ENCODE results near the gene HGFAC. TPM values are rescaled to one million over a fixed set of nuclear protein-coding genes. Genes with fewer than 3 reads are reported as not detected.

Gene HGFAC
- total RNA-seq, 1 donor from 2014 or later = 0.35 TPM

GRCh38 chr4:3439391-3439790 lies 2.4 kb upstream of the HGFAC start:
- Mint-ChIP-seq H3K36me3 (ENCODE audit: low read depth) (no peaks in the 10 kb centered on the region), H3K9me3 (ENCODE audit: low read depth) (no peaks in the 10 kb centered on the region), H3K27me3 (ENCODE audit: low read depth) (no peaks in the 10 kb centered on the region), H3K27ac (ENCODE audit: unreplicated experiment) (no peak overlapping the region), H3K4me3 (ENCODE audit: unreplicated experiment) (no peak overlapping the region), H3K4me1 (ENCODE audit: low read depth) (peaks cover 6% of the 10 kb centered on the region)
- no peak for TF ChIP-seq CTCF (IDR thresholded peaks at IDR 0.05)
- no peak for DNase-seq (ENCODE audit: low spot score)

DNA sequence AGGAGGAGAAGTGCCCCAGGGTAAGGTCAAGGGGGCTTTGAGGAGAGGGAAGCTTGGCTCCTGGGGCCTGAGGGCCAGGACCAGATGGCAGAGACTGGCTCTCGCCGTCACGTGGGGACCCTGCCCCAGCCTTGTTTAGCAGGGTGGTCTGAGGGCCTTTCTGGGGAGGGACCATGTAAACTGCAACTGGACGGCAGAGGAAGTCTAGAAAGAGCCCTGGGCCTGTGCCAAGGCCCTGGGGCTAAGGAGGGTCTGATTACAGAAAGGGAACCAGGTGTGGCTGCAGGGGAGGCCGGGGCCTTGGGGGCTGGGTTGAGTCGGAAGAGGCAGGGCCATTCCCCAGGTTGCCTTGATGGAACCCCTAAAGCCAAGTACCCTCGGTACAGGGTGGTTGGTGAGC lies 1.8 kb upstream of the HGFAC start:
- no peak overlapping the region for H3K4me3 Mint-ChIP-seq (ENCODE audit: unreplicated experiment)
- peaks cover 6% of the 10 kb centered on the region for H3K4me1 Mint-ChIP-seq (ENCODE audit: low read depth)
- no peak for DNase-seq (ENCODE audit: low spot score)
- no peaks in the 10 kb centered on the region for H3K9me3 Mint-ChIP-seq (ENCODE audit: low read depth)
- no peaks in the 10 kb centered on the region for H3K27me3 Mint-ChIP-seq (ENCODE audit: low read depth)
- H3K36me3 Mint-ChIP-seq (ENCODE audit: low read depth) = no peaks in the 10 kb centered on the region
- no peak for TF ChIP-seq CTCF (IDR thresholded peaks at IDR 0.05)
- H3K27ac Mint-ChIP-seq (ENCODE audit: unreplicated experiment) = no peak overlapping the region

DNA sequence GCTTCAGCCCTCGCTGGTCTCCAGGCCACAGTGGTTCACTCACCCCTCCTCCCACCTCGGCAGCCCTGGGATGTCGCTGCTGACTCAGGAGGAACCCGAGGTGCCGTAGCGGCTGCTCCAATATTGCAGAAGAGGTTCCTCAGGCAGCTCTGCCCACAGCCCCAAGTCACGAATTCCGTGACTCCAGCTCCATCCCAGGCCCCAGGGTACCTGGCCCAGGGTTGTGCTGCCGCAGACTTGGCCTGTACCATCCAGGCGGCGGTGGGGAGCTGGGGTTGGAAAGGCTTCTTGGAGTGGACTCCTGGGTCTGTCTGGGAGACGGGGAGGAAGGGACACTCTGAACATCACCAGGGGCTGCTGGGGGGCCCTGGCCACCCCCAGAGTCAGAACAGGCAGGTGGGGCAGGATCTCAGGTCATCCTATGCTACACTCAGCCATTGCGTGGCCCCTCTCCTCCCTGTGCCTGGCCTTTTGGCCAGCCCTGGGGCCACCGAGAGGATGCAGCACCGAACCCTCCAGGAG lies 728 bp upstream of the HGFAC start:
- no peak for DNase-seq (ENCODE audit: low spot score)
- no peak overlapping the region for H3K27ac Mint-ChIP-seq (ENCODE audit: unreplicated experiment)
- H3K36me3 Mint-ChIP-seq (ENCODE audit: low read depth) = no peaks in the 10 kb centered on the region
- no peaks in the 10 kb centered on the region for H3K27me3 Mint-ChIP-seq (ENCODE audit: low read depth)
- H3K4me1 Mint-ChIP-seq (ENCODE audit: low read depth) = peaks cover 6% of the 10 kb centered on the region
- no peak overlapping the region for H3K4me3 Mint-ChIP-seq (ENCODE audit: unreplicated experiment)
- no peaks in the 10 kb centered on the region for H3K9me3 Mint-ChIP-seq (ENCODE audit: low read depth)
- no peak for TF ChIP-seq CTCF (IDR thresholded peaks at IDR 0.05)

- H3K36me3 Mint-ChIP-seq (ENCODE audit: low read depth) = no peaks in the 10 kb centered on the region
- no peaks in the 10 kb centered on the region for H3K9me3 Mint-ChIP-seq (ENCODE audit: low read depth)
- no peak overlapping the region for H3K4me3 Mint-ChIP-seq (ENCODE audit: unreplicated experiment)
- no peaks in the 10 kb centered on the region for H3K27me3 Mint-ChIP-seq (ENCODE audit: low read depth)
- no peak for TF ChIP-seq CTCF (IDR thresholded peaks at IDR 0.05)
- no peak for DNase-seq (ENCODE audit: low spot score)
- H3K27ac Mint-ChIP-seq (ENCODE audit: unreplicated experiment) = no peak overlapping the region
- H3K4me1 Mint-ChIP-seq (ENCODE audit: low read depth) = no peaks in the 10 kb centered on the region
These were observed 741 bp downstream of the HGFAC start for GRCh38 chr4:3442460-3442958.

DNA sequence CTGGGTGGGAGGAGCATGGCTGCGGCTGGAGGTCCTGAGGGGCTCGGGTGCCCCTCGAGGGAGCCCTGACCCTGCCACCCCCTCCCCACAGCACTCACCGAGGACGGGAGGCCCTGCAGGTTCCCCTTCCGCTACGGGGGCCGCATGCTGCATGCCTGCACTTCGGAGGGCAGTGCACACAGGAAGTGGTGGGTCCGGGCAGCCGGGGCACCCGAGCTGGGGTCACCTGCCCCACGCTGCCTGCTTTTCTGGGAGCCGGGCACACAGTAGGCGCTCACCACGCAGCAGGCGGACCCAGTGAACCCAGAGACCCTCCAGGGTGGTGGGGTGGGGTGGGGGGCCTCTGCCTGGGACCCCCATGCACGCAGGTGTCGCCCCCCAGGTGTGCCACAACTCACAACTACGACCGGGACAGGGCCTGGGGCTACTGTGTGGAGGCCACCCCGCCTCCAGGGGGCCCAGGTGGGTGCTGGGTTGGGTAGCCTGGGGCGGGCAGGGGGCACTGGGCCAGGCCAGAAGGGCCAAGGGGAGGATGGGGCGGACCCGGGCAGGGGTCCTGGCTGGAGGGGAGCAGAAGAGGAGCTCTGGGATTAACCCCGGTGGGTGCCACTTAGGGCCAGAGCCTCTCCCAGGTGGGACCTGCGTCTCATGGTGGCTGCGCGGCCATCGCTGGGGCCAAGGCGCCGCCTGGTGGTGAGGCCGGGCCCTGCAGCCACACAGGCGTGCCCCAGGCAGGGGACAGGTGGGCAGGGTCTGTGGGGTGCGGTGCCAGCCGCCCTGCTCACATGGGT lies 1.4 kb downstream of the HGFAC start:
- DNase-seq (ENCODE audit: low spot score) = no peak
- Mint-ChIP-seq H3K27ac (ENCODE audit: unreplicated experiment) (no peak overlapping the region), H3K4me1 (ENCODE audit: low read depth) (no peaks in the 10 kb centered on the region), H3K4me3 (ENCODE audit: unreplicated experiment) (no peak overlapping the region), H3K36me3 (ENCODE audit: low read depth) (no peaks in the 10 kb centered on the region), H3K27me3 (ENCODE audit: low read depth) (no peaks in the 10 kb centered on the region), H3K9me3 (ENCODE audit: low read depth) (no peaks in the 10 kb centered on the region)
- peak; percentile 99 for TF ChIP-seq CTCF (IDR thresholded peaks at IDR 0.05)
